Endothelial cell of umbilical vein (primary cell): ENCODE results near the gene RAB31.

Experiments
- EZH2 ChIP-seq: IDR thresholded peaks from 2 replicates; pipeline ENCODE4 v1.6.1; 2012; ENCODE audit warnings: borderline replicate concordance, low read depth, mild to moderate bottlenecking, moderate library complexity, low read length, inconsistent platforms; ENCODE audit not compliant: severe bottlenecking
- TF ChIP-seq, protein P1 (sequence below): IDR thresholded peaks from 2 replicates; pipeline ENCODE4 v1.6.1; 2011; ENCODE audit not compliant: insufficient read depth, insufficient read length
- TF ChIP-seq, protein P2 (sequence below), 2 donors: IDR thresholded peaks; 1 replicate in 1 of 2; 2 replicates in 1 of 2; pipeline ENCODE4 v1.5.1; 2011; ENCODE audit warnings: low read length in 2 of 2, mild to moderate bottlenecking in 2 of 2, moderate library complexity in 2 of 2, control low read depth in 1 of 2, inconsistent platforms in 1 of 2, low read depth in 1 of 2; ENCODE audit not compliant: insufficient read depth in 1 of 2; ENCODE audit errors: extremely low read depth in 1 of 2

DNA sequence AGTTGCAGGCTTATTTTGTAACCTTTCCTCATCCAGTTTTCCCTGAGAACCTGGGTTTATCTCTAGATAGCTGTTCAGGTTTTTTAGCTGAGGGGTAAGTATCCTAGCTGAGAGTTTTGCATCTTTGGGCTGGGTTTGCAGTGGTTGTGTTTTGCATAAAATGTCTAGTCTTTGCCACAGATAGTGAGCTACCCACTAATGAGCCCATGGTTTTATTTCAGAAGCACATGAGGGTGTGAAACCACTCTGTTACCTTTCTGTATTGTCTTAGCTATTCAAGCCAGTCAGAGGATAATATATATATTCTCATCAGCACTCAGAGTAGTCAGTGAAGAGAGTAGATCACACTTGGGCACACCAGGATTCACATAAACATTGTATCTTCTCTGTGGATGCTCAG lies 153.1 kb downstream of the RAB31 start:
- TF ChIP-seq EZH2 = no peak
- TF ChIP-seq, protein P1, sequence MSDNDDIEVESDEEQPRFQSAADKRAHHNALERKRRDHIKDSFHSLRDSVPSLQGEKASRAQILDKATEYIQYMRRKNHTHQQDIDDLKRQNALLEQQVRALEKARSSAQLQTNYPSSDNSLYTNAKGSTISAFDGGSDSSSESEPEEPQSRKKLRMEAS = no peak
- TF ChIP-seq, protein P2, sequence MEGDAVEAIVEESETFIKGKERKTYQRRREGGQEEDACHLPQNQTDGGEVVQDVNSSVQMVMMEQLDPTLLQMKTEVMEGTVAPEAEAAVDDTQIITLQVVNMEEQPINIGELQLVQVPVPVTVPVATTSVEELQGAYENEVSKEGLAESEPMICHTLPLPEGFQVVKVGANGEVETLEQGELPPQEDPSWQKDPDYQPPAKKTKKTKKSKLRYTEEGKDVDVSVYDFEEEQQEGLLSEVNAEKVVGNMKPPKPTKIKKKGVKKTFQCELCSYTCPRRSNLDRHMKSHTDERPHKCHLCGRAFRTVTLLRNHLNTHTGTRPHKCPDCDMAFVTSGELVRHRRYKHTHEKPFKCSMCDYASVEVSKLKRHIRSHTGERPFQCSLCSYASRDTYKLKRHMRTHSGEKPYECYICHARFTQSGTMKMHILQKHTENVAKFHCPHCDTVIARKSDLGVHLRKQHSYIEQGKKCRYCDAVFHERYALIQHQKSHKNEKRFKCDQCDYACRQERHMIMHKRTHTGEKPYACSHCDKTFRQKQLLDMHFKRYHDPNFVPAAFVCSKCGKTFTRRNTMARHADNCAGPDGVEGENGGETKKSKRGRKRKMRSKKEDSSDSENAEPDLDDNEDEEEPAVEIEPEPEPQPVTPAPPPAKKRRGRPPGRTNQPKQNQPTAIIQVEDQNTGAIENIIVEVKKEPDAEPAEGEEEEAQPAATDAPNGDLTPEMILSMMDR (IDR thresholded peaks at IDR 0.05; ENCODE audit: extremely low read depth in 1 of 2, insufficient read depth in 1 of 2, low read depth in 1 of 2, low read length in 2 of 2) = no peak
